ENCODE data around the gene ECHS1.

The ECHS1 gene

DNA sequence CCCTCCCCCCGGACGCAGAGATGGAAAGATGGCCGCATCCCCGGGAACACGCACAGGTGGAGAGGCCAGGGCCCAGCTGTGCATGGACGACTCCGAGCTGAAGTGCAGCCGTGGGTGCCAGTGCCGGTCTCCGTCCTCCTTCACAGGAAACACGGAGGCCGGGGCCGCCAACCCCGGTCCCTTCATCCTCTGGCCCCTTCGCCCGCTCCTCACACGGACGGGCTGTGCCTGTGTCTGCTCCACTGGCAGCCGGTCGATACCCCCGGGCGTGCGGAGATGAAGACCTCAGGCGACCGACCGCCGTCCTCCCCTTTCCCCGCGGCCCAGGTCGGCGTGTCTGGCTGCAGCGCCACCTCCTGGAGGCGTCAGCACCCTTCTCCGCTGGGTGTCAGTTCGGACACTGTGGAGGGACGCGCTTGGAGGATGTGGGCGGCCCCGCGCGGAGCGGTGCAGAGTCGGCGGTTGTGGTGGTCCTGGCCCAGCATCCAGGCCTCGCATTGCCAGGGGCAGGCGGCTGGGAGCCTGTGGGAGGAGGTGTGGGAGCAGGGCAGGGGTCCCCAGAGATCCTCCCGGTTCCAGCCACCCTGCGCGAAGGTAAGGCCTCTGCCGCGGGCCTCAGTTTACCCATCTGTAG lies 54.5 kb downstream of the ECHS1 start:
- peak overlapping the region; percentile 52 for H3K27ac ChIP-seq

DNA sequence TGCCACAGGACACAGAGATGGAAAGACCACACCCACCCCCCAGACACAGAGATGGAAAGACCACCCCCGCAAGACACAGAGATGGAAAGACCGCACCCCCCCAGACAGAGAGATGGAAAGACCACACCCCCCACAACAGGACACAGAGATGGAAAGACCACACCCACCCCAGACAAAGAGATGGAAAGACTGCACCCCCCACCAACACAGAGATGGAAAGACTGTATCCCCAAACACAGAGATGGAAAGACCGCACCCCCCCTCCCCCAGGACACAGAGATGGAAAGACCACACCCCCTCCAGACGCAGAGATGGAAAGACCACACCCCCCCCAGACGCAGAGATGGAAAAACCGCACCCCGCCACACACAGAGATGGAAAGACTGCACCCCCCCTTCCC lies 56.4 kb downstream of the ECHS1 start:
- TF ChIP-seq CTCF (IDR thresholded peaks at IDR 0.05) (no peak), ZFX (IDR thresholded peaks at IDR 0.05; ENCODE audit: borderline replicate concordance) (no peak)

More for the DNA sequence above, 54.5 kb downstream of the ECHS1 start:
- no peak for TF ChIP-seq ZFX (IDR thresholded peaks at IDR 0.05; ENCODE audit: borderline replicate concordance)
- peak; percentile 94 for TF ChIP-seq CTCF (IDR thresholded peaks at IDR 0.05)

DNA sequence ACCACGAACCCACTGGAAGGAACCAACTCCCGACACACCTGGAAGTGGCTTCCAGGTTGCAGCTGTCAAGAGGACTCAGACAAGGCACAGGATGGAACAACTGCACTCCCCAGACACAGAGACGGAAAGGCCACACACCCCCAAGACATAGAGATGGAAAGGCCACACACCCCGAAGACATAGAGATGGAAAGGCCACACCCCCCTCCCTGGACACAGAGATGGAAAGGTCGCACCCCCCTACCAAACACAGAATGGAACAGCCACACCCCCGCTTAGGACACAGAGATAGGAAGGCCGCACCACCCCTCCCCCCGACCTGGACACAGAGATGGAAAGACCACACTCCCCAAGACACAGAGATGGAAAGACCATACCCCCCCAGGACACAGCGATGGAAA lies 56.9 kb downstream of the ECHS1 start:
- TF ChIP-seq ZFX (IDR thresholded peaks at IDR 0.05; ENCODE audit: borderline replicate concordance) (no peak), CTCF (IDR thresholded peaks at IDR 0.05) (no peak)
- H3K27ac ChIP-seq = 0 out of 2 replicates have a peak overlapping the region, but pooled peaks have one; percentile 8

More for the DNA sequence above, 56.4 kb downstream of the ECHS1 start:
- no peak overlapping the region for H3K27ac ChIP-seq

- TF ChIP-seq ZFX (IDR thresholded peaks at IDR 0.05; ENCODE audit: borderline replicate concordance) (no peak), CTCF (IDR thresholded peaks at IDR 0.05) (no peak)
- peak overlapping the region; percentile 8; the same call in 1 of the 2 replicates for H3K27ac ChIP-seq
Observed at GRCh38 chr10:133315847-133316246, 57.3 kb downstream of the ECHS1 start.

GRCh38 chr10:133314911-133315310 lies 58.2 kb downstream of the ECHS1 start:
- TF ChIP-seq ZFX (IDR thresholded peaks at IDR 0.05; ENCODE audit: borderline replicate concordance) (no peak), CTCF (IDR thresholded peaks at IDR 0.05) (no peak)
- no peak overlapping the region for H3K27ac ChIP-seq

DNA sequence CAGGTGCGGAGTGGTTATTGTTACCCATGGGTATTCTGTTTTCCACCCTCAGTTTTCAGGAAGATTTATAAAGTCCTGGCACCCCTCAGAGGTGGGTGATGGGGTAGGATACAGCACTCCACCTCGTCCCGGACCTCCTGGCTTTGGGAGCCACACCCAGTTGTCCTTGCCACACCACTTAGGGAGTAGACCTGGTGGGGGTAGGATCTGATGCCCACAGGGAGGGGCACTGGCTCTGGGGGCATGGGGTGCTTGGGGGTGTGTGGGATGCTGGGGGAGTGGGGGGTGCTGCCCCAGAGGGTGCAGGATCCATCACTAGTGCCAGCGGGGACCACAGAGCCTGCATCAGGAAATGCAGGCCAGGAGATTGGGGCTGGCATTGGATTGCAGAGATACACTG lies 60.0 kb downstream of the ECHS1 start:
- no peak for TF ChIP-seq CTCF (IDR thresholded peaks at IDR 0.05)
- TF ChIP-seq ZFX (IDR thresholded peaks at IDR 0.05; ENCODE audit: borderline replicate concordance) = no peak
- peak overlapping the region; percentile 37 for H3K27ac ChIP-seq

- no peak overlapping the region for H3K27ac ChIP-seq
Observed at GRCh38 chr10:133312769-133313145, 60.4 kb downstream of the ECHS1 start.

More at GRCh38 chr10:133312769-133313145, 60.4 kb downstream of the ECHS1 start:
- TF ChIP-seq CTCF (IDR thresholded peaks at IDR 0.05) (no peak), ZFX (IDR thresholded peaks at IDR 0.05; ENCODE audit: borderline replicate concordance) (no peak)

All from 22Rv1 (cell line).